Measurements from ENCODE around the gene CDH4. TPM values are rescaled to one million over a fixed set of nuclear protein-coding genes. Genes with fewer than 3 reads are reported as not detected.

Gene CDH4
- total and polyA plus RNA-seq, 2 of the 8 experiments (the other 6 are each of a cell fraction or from before 2014, with no cell fraction given) = 4.3 to 7.9 TPM

- TF ChIP-seq, protein P1, sequence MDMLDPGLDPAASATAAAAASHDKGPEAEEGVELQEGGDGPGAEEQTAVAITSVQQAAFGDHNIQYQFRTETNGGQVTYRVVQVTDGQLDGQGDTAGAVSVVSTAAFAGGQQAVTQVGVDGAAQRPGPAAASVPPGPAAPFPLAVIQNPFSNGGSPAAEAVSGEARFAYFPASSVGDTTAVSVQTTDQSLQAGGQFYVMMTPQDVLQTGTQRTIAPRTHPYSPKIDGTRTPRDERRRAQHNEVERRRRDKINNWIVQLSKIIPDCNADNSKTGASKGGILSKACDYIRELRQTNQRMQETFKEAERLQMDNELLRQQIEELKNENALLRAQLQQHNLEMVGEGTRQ (IDR thresholded peaks at IDR 0.05; ENCODE audit: low read length) = no peak
- TF ChIP-seq SP4 (IDR thresholded peaks at IDR 0.05; ENCODE audit: low read length) (no peak), CREB1 (IDR thresholded peaks at IDR 0.05) (no peak), ZNF274 (IDR thresholded peaks at IDR 0.05; ENCODE audit: borderline replicate concordance, extremely low read depth, low read length) (no peak), KDM5A (IDR thresholded peaks at IDR 0.05; ENCODE audit: low read length) (no peak), NRF1 (IDR thresholded peaks at IDR 0.05; ENCODE audit: low read depth, low read length) (no peak)
These were observed 507.4 kb downstream of the CDH4 start (continued) for GRCh38 chr20:61759286-61760065.

All from H1 (cell line).